SK-N-SH (cell line): ENCODE measurements around the gene TBX19. TPM values are rescaled to one million over a fixed set of nuclear protein-coding genes. Genes with fewer than 3 reads are reported as not detected.

Experiments used
- CTCF ChIA-PET: fragments of 300-600, 350-600 bp; formaldehyde crosslinking; extraction: SDS; loops from one replicate; lab custom pipeline; 2021; lab: Yijun Ruan, JAX
- POLR2A ChIA-PET: fragments of 350-600 bp; sonication (Branson Sonifier 250); formaldehyde crosslinking; extraction: SDS; loops from one replicate; lab custom pipeline; 2020; ENCODE audit warnings: antibody characterized with exemption, inconsistent platforms; lab: Yijun Ruan, JAX
- DNase-seq: peaks from one replicate; pipeline ENCODE4 v3.0.0; 2012
- H2AFZ ChIP-seq: fragments of 200-600 bp; sonication (generic); 2 replicates; pipeline ENCODE4 v1.8.1; 2016; ENCODE audit warnings: antibody characterized with exemption, mild to moderate bottlenecking, low read depth
- H3F3A ChIP-seq: fragments of 200-600 bp; sonication (generic); replicated peaks from 2 replicates; pipeline ENCODE3; 2016; ENCODE audit warnings: antibody characterized with exemption, mild to moderate bottlenecking; ENCODE audit not compliant: insufficient read depth
- H3K27ac ChIP-seq, 2 experiments: fragments of 200-500 bp in 1 of 2; fragments of 200-600 bp in 1 of 2; sonication (Bioruptor generic) in 1 of 2; sonication (generic), shearing (Covaris generic) in 1 of 2; 2 replicates each; pipeline versions ENCODE4 v1.5.1 to v1.6.1; 2014 to 2016; ENCODE audit warnings: low read depth in 2 of 2, inconsistent platforms in 1 of 2, low read length in 1 of 2, mild to moderate bottlenecking in 1 of 2, mixed read lengths in 1 of 2
- H3K27me3 ChIP-seq: fragments of 200-600 bp; sonication (generic), shearing (Covaris generic); 2 replicates; pipeline ENCODE4 v1.6.1; 2016; ENCODE audit warnings: mixed run types; ENCODE audit not compliant: insufficient read depth
- H3K36me3 ChIP-seq, 2 experiments: fragments of 200-500 bp in 1 of 2; fragments of 200-600 bp in 1 of 2; sonication (Bioruptor generic) in 1 of 2; sonication (generic) in 1 of 2; replicated peaks in 1 of 2; 2 replicates each; pipeline versions ENCODE3 to v1.5.1; 2014 to 2016; ENCODE audit warnings: low read length in 1 of 2, mild to moderate bottlenecking in 1 of 2; ENCODE audit not compliant: insufficient read depth in 2 of 2, control insufficient read depth in 1 of 2
- H3K4me1 ChIP-seq, 2 experiments: fragments of 200-500 bp in 1 of 2; fragments of 200-600 bp in 1 of 2; sonication (Bioruptor generic) in 1 of 2; sonication (generic), shearing (Covaris generic) in 1 of 2; 2 replicates each; pipeline versions ENCODE4 v1.5.1 to v1.6.1; 2014 to 2016; ENCODE audit warnings: low read depth in 1 of 2, low read length in 1 of 2, mixed run types in 1 of 2; ENCODE audit not compliant: insufficient read depth in 2 of 2, control insufficient read depth in 1 of 2
- H3K4me2 ChIP-seq: fragments of 200-600 bp; sonication (generic), shearing (Covaris generic); 2 replicates; pipeline ENCODE4 v1.6.1; 2017; ENCODE audit warnings: mixed run types
- H3K4me3 ChIP-seq, 2 experiments: fragments of 200-500 bp in 1 of 2; fragments of 200-600 bp in 1 of 2; sonication (Bioruptor generic) in 1 of 2; sonication (generic), shearing (Covaris generic) in 1 of 2; 2 replicates each; pipeline versions ENCODE4 v1.5.1 to v1.8.1; 2014 to 2016; ENCODE audit warnings: low read depth in 2 of 2, inconsistent platforms in 1 of 2, low read length in 1 of 2, mild to moderate bottlenecking in 1 of 2, mixed read lengths in 1 of 2, moderate library complexity in 1 of 2
- H3K79me2 ChIP-seq: fragments of 200-600 bp; sonication (generic); 2 replicates; pipeline ENCODE4 v1.8.1; 2017; ENCODE audit warnings: mild to moderate bottlenecking; ENCODE audit not compliant: insufficient read depth
- H3K9ac ChIP-seq: fragments of 200-600 bp; sonication (generic); 2 replicates; pipeline ENCODE4 v1.6.1; 2017; ENCODE audit warnings: mixed run types
- H3K9me2 ChIP-seq: fragments of 200-600 bp; sonication (generic); 2 replicates; pipeline ENCODE4 v1.6.1; 2017; ENCODE audit warnings: mixed run types
- H3K9me3 ChIP-seq: fragments of 200-600 bp; sonication (generic); 2 replicates; pipeline ENCODE4 v1.6.1; 2017; ENCODE audit warnings: mixed run types, mild to moderate bottlenecking, moderate library complexity
- H4K20me1 ChIP-seq: fragments of 200-600 bp; sonication (generic); 2 replicates; pipeline ENCODE4 v1.6.1; 2017; ENCODE audit warnings: mild to moderate bottlenecking, mixed run types; ENCODE audit not compliant: insufficient read depth
- ELF1 ChIP-seq: IDR thresholded peaks from 2 replicates; pipeline ENCODE4 v1.4.0; 2012
- EP300 ChIP-seq, 2 experiments: IDR thresholded peaks; 2 replicates each; pipeline versions ENCODE4 v1.4.0 to v1.6.1; 2012; ENCODE audit warnings: borderline replicate concordance in 1 of 2, low read depth in 1 of 2, low read length in 1 of 2
- FOSL2 ChIP-seq: IDR thresholded peaks from 2 replicates; pipeline ENCODE4 v1.4.0; 2012; ENCODE audit warnings: low read depth, mild to moderate bottlenecking, moderate library complexity, borderline replicate concordance
- FOXJ3 ChIP-seq: sonication (generic); formaldehyde crosslinking; IDR thresholded peaks from 2 replicates; pipeline ENCODE4 v1.5.1; 2020; ENCODE audit warnings: mild to moderate bottlenecking, missing genetic modification reagents
- IRF3 ChIP-seq: fragments of 150-350 bp; IDR thresholded peaks from 2 replicates; pipeline ENCODE4 v1.6.1; 2016; ENCODE audit warnings: mild to moderate bottlenecking, low read depth, low read length
- JUND ChIP-seq: IDR thresholded peaks from 2 replicates; pipeline ENCODE4 v1.4.0; 2012
- MAX ChIP-seq: IDR thresholded peaks from 2 replicates; pipeline ENCODE4 v1.4.0; 2012; ENCODE audit warnings: low read depth
- MEF2A ChIP-seq: IDR thresholded peaks from 2 replicates; pipeline ENCODE4 v1.4.0; 2012; ENCODE audit warnings: low read depth, borderline replicate concordance
- MXI1 ChIP-seq: IDR thresholded peaks from 2 replicates; pipeline ENCODE4 v1.6.1; 2012; ENCODE audit warnings: mild to moderate bottlenecking, low read depth, low read length, improper control_type of control experiment
- PBX3 ChIP-seq: IDR thresholded peaks from 2 replicates; pipeline ENCODE4; 2012
- RFX5 ChIP-seq: IDR thresholded peaks from 2 replicates; pipeline ENCODE4 v1.6.1; 2012; ENCODE audit warnings: mild to moderate bottlenecking, improper control_type of control experiment, low read length
- SIN3A ChIP-seq: IDR thresholded peaks from 2 replicates; pipeline ENCODE4 v1.6.1; 2012; ENCODE audit warnings: low read depth, mild to moderate bottlenecking, low read length, moderate library complexity, borderline replicate concordance
- SMC3 ChIP-seq: IDR thresholded peaks from 2 replicates; pipeline ENCODE4 v1.6.1; 2012; ENCODE audit warnings: low read depth, low read length, improper control_type of control experiment
- TCF12 ChIP-seq: IDR thresholded peaks from 2 replicates; pipeline ENCODE4 v1.4.0; 2012
- TEAD4 ChIP-seq: IDR thresholded peaks from 2 replicates; pipeline ENCODE4 v1.4.0; 2012; ENCODE audit warnings: mild to moderate bottlenecking, borderline replicate concordance; ENCODE audit not compliant: insufficient read depth
- USF1 ChIP-seq: IDR thresholded peaks from 2 replicates; pipeline ENCODE4 v1.4.0; 2012; ENCODE audit warnings: low read depth, borderline replicate concordance
- USF2 ChIP-seq: fragments of 150-350 bp; IDR thresholded peaks from 2 replicates; pipeline ENCODE4 v1.6.1; 2017; ENCODE audit warnings: antibody characterized with exemption, low read length, low read depth, borderline replicate concordance
- ZBTB33 ChIP-seq: IDR thresholded peaks from 2 replicates; pipeline ENCODE4 v1.4.0; 2012; ENCODE audit warnings: low read depth, borderline replicate concordance
- WGBS: methylation state at CpG from one replicate; pipeline ENCODE4 v1.1.6; 2017; ENCODE audit warnings: low lambda C conversion rate; 5-methylcytosine and 5-hydroxymethylcytosine counted together
- polyA plus RNA-seq, 3 experiments: library from polyadenylated mRNA; depleted of rRNA; stranded (reverse); fragments of >200 nt; gene quantifications; 2 replicates each; pipeline ENCODE4 v1.2.3, GENCODE V29; 2012

Gene TBX19
- polyA plus RNA-seq, 1 of the 3 experiments (the other 2 are of a cell fraction): 2.7 TPM

- peaks cover 0 to 6% of the 10 kb centered on the region in 2 experiments for H3K36me3 ChIP-seq
- no peak overlapping the region for H3K27ac ChIP-seq
- no peak overlapping the region for H3K4me3 ChIP-seq
- TF ChIP-seq PBX3 (no peak), JUND (no peak), USF1 (no peak), MEF2A (no peak), SMC3 (no peak), FOSL2 (no peak), ELF1 (no peak), FOXJ3 (CRISPR knock-in tag) (no peak), USF2 (no peak), MXI1 (no peak), EP300 (IDR thresholded peaks at IDR 0.05; ENCODE audit: borderline replicate concordance in 1 of 2, low read depth in 1 of 2, low read length in 1 of 2) (no peak), TCF12 (no peak), IRF3 (no peak), RFX5 (no peak), MAX (no peak), SIN3A (no peak), ZBTB33 (no peak), TEAD4 (no peak)
- 74% methylated on average over 3 of the region's 3 CpGs for WGBS
- no peaks in the 10 kb centered on the region for H3K9me3 ChIP-seq
- H3K4me1 ChIP-seq: 0 out of 4 replicates have a peak, but pooled peaks cover 0 to under 1% of the 10 kb centered on the region in 2 experiments
- H3K9ac ChIP-seq: no peak overlapping the region
- no peak for DNase-seq
- POLR2A ChIA-PET: no interaction called here
- no peak overlapping the region for H2AFZ ChIP-seq
- H3K27me3 ChIP-seq: no peaks in the 10 kb centered on the region
- no peak overlapping the region for H3K4me2 ChIP-seq
- no peaks in the 10 kb centered on the region for H3K9me2 ChIP-seq
- CTCF ChIA-PET: interaction anchor here (0.6 to 5.1 kb wide), 3 partner anchors 12 to 1019 kb away, joined by 3 to 48 read pairs (median 4); no protein-coding TSS in a partner anchor
- H3F3A ChIP-seq: no peaks in the 10 kb centered on the region
- H3K79me2 ChIP-seq: no peaks in the 10 kb centered on the region
- no peaks in the 10 kb centered on the region for H4K20me1 ChIP-seq
Observed at GRCh38 chr1:168330285-168330684, 49.6 kb downstream of the TBX19 start.
